ENCODE data around the gene RWDD2A.
"Not testable (repeated sequence)": the region's sequence is repeated elsewhere in the genome, so short reads cannot be mapped to it uniquely, and the experiment has no call there.

The RWDD2A gene

GRCh38 chr6:83192871-83193746 lies at the start of gene RWDD2A, which contains the start of gene PGM3:
Gene RWDD2A (plus strand): TSS chr6:83193357. CDS start chr6:83194452, 1,095 bp downstream.
Gene PGM3 (minus strand): TSS chr6:83193265. CDS start chr6:83191012, 2,253 bp downstream.
- DNase-seq (ENCODE audit: low spot score), result peak; percentile 97

- no peak for DNase-seq (ENCODE audit: low spot score)
These were observed 42.0 kb upstream of the RWDD2A start for GRCh38 chr6:83151114-83151513.

- DNase-seq (ENCODE audit: low spot score), result no peak
These were observed 40.2 kb upstream of the RWDD2A start for GRCh38 chr6:83152913-83153312.

GRCh38 chr6:83153883-83154521 lies 39.2 kb upstream of the RWDD2A start:
- no peak for DNase-seq (ENCODE audit: low spot score)

DNA sequence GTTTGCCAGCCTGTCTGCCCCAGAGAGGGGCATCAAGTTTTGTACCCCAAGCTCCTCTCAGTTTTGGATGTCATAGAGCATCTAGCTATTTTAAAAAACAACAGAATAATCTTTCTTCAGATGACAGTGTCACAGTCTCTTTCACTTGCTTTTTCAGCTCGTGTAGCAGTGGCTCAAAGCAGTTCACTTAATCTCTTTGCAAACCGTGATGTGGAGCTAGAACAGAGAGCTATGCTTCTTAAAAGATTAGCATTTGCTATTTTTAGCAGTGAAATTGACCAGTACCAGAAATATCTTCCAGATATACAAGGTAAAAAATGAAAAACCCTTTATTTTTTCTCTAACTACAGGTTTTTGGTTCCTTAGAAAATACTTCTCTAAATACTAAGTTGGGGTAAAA lies 37.4 kb upstream of the RWDD2A start:
- no peak for DNase-seq (ENCODE audit: low spot score)

GRCh38 chr6:83160167-83160566 lies 33.0 kb upstream of the RWDD2A start:
- no peak for DNase-seq (ENCODE audit: low spot score)

DNA sequence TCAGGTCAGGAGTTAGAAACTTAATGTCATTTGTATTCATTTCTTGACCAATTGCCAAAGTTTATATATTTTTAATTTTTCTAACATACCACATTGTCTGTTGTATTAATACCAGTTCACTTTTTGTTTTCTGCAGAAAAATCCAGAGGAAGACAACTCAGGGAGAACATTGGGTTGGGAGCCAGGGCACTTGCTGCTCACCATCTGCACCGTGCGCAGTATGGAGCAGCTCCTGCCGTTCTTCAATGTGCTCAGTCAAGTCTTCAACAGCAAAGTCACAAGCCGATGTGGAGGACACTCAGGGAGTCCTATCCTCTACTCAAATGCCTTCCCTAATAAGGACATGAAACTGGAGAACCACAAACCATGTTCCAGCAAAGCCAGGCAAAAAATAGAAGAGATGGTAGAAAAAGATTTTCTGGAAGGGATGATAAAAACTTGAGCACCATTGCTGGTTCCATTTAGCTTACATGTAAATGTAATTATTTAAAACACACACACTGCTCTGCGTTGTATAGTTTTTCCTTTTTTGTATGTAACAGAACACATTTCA lies 25.4 kb upstream of the RWDD2A start:
- no peak for DNase-seq (ENCODE audit: low spot score)

GRCh38 chr6:83168556-83168955 lies 24.6 kb upstream of the RWDD2A start:
- DNase-seq (ENCODE audit: low spot score), result no peak

DNA sequence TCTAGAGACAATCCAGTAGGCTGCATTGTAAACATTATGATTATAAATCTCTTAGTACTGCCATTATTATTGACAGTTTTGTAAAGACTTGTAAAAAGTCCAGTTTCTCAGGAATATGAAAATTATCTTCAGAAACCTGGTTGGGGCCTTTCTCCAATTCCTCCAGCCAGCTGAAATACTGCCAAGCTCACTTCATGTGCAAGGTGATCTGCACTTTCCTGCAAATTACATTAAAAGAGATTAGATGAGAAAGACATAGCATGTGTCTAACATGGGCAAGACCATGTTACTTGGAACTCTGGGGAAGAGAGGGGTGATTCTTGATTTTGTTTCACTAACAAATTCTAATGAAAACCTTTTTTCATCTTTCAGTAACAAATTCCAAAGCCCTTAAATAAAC lies 24.1 kb upstream of the RWDD2A start:
- no peak for DNase-seq (ENCODE audit: low spot score)

DNA sequence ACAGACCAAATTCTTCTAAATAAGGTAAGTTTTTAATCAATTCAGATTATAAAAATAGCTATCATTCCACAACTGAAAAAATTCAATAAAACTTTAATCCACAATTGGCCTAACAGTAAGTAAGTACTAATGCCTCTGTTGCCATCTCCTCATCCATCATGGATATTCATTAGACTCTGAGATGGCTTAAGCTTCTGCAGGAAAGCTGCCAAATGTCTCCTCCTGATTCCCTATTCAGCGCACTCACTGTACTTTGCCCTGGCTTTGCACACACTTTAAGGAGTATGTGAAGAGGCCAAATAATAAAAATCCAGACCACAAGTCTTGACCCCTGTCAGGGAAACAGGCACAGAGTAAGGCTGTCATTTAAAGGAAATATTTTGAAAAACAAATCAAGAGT lies 23.6 kb upstream of the RWDD2A start:
- peak; percentile 40 for DNase-seq (ENCODE audit: low spot score)

DNA sequence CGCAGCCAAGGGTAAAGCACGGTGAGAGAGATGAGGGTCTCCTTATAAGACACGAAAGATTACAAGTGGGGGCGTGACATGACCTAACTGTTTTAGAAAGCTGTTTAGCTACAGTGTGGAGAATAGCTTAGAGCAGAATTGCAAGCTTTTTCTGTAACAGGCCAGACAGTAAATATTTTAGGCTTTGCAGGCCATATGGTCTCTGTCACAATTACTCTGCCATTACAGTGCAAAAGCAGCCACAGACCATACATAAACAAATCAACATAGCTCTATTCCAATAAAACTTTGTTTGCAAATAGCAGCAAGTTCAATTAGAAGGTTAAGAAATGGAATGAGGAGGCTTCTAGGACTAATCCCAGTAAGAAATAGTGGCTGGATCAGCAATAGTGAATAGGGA lies 16.9 kb upstream of the RWDD2A start:
- no peak for DNase-seq (ENCODE audit: low spot score)

- no peak for DNase-seq (ENCODE audit: low spot score)
These were observed 12.7 kb upstream of the RWDD2A start for GRCh38 chr6:83180426-83180950.

DNA sequence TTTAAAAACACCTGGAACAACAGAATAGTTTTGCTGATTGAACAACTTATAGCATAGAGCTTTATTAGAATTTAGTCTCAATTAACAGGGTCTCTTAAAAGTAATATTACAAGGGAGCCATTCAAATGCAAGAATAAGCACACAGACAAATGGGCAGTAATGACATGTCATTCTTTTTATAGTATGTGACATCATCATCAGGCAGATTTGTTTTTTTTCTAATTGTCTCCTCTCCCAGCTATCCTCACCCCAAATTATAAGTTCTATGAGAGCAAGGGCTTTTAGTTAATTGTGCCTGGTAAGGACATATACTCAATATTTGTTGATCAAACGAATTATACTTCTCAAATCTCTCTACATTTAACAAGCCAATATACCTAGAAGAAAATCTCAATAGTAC lies 11.0 kb upstream of the RWDD2A start:
- DNase-seq (ENCODE audit: low spot score), result no peak

GRCh38 chr6:83183082-83183828 lies 9.9 kb upstream of the RWDD2A start:
- no peak for DNase-seq (ENCODE audit: low spot score)

- DNase-seq (ENCODE audit: low spot score), result no peak
These were observed 8.1 kb upstream of the RWDD2A start for GRCh38 chr6:83185096-83185495.

DNA sequence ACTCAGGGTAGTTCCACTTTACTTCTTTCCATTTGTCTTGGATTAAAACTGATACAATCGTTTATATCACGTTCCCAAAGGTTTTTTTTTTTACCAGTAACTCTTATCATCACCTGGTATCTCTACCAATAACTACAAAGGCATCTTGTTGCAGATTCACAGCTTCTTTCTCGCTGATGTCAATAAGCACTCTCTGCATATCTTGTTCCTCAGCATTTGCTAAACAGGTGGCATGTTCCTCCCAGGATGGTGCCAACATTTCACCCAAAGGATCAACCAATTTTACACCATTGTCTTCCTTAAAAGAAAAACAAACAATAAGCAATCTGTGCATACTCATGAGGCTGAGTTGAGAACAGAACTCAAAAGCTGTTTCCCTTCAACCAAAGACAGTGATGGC lies 4.7 kb upstream of the RWDD2A start:
- no peak for DNase-seq (ENCODE audit: low spot score)

GRCh38 chr6:83190626-83191025 lies 2.5 kb upstream of the RWDD2A start:
- DNase-seq (ENCODE audit: low spot score), result no peak

GRCh38 chr6:83191974-83192373 lies 1.2 kb upstream of the RWDD2A start:
- not testable (repeated sequence) for DNase-seq (ENCODE audit: low spot score)

GRCh38 chr6:83192456-83192855 lies 701 bp upstream of the RWDD2A start:
- no peak for DNase-seq (ENCODE audit: low spot score)

GRCh38 chr6:83193747-83194566 lies 800 bp downstream of the RWDD2A start:
- DNase-seq (ENCODE audit: low spot score), result peak; percentile 73

GRCh38 chr6:83198486-83199172 lies 5.5 kb downstream of the RWDD2A start:
- DNase-seq (ENCODE audit: low spot score), result no peak

All from D341Med (cell line).